ENCODE results near the gene COL6A3. TPM values are rescaled to one million over a fixed set of nuclear protein-coding genes. Genes with fewer than 3 reads are reported as not detected.

Gene COL6A3
- total RNA-seq, 2 experiments from 2014 or later, result 2.5 to 3.0 TPM

DNA sequence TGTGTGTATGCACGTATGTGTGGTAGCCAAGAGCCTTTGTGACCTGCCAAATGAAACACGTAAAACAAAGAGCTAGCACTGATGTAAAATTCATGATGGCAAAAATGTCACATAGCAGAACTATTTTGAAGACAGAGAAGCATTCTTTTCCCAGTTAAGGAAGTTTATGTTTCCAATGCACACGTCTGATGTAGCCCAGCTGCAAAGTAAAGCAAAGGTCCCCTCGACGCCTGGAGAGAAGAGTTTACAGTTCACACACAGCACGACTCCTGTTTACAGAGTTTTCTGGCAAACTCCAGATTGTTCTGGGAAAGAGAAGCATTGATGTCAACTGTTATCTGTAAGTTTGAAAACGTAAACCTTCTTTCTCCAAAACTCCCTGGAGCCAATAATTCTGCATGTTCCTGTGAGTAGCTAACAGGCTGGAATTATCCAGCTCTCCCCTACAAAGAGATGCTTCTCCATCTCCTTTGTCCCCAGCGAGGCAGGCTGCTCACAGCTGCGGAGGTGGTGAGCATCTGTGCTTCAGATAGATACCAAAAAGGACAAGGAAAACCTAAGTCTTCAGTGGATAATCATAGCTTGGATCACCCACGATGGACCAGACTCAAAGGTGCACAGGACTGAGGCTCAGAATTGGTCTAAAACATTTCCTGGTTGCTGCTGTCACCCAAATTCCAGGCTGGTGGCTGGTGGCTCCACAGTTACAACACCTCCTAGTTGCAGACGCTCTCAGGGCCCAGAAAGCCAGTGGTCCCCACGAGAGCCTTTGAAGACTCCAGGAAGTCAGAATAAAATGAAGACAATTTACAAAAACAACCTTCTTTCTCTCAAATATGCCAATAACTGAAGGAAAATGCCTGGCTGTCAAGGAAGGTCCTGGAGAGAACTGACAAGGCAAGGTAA lies 87.4 kb downstream of the COL6A3 start:
- H3K36me3 Mint-ChIP-seq (ENCODE audit: low read depth), result no peaks in the 10 kb centered on the region
- no peak overlapping the region for H3K4me3 Mint-ChIP-seq
- CTCF ChIA-PET, result interaction anchor here (1.0 to 1.6 kb wide), 2 partner anchors 95 to 149 kb away, joined by 3 to 6 read pairs; no protein-coding TSS in a partner anchor
- no peaks in the 10 kb centered on the region for H3K4me1 Mint-ChIP-seq (ENCODE audit: low read depth)
- DNase-seq, result no peak
- H3K9me3 Mint-ChIP-seq, result no peaks in the 10 kb centered on the region
- H3K27me3 Mint-ChIP-seq (ENCODE audit: low read depth), result no peaks in the 10 kb centered on the region
- intact Hi-C loops (cut with micrococcal nuclease), result no loop called here
- no peak overlapping the region for H3K27ac Mint-ChIP-seq

DNA sequence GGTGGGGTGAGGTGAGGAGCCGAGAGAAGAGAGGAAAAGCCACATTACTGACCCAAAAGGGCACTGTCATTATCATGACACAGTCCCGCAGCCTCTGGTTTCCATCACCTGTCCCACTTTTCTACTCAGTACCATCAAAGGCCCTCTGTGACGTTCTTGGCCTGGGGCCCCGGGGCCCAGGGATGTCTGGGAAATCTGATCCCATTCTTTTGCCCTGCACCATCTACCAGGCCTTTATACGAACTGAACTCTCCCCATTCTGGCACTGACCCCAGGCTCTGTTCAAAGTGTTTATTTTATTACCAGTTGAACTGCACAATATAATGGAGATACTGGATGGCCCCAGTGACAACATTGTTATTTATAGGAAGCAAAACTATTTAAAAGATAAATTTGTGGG lies 89.1 kb downstream of the COL6A3 start:
- Mint-ChIP-seq H3K4me3 (no peak overlapping the region), H3K27ac (no peak overlapping the region), H3K36me3 (ENCODE audit: low read depth) (no peaks in the 10 kb centered on the region), H3K4me1 (ENCODE audit: low read depth) (no peaks in the 10 kb centered on the region), H3K27me3 (ENCODE audit: low read depth) (no peaks in the 10 kb centered on the region), H3K9me3 (no peaks in the 10 kb centered on the region)
- CTCF ChIA-PET, result no interaction called here
- no peak for DNase-seq
- intact Hi-C loops (cut with micrococcal nuclease), result no loop called here

DNA sequence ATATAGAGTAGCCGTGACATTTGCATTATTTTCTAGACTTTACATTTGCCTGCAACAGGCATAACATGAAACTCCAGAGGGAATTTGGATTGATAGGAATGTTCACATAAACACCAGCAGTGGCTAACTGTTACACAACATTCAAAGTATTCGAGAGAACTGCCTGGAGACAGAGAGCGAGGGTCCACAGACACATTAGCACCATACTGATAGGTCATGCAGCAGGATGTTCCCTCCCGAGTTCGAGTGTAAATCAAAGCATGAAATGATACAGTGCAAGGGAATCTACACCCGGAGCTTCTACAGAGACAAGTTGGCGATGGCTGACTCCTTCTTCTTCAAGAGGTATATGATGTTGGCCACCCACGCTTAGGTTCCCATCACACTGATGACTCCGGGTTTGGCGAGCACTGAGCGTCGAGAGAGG lies 89.5 kb downstream of the COL6A3 start:
- intact Hi-C loops (cut with micrococcal nuclease), result no loop called here
- no peak overlapping the region for H3K27ac Mint-ChIP-seq
- no peaks in the 10 kb centered on the region for H3K36me3 Mint-ChIP-seq (ENCODE audit: low read depth)
- H3K27me3 Mint-ChIP-seq (ENCODE audit: low read depth), result no peaks in the 10 kb centered on the region
- H3K4me1 Mint-ChIP-seq (ENCODE audit: low read depth), result no peaks in the 10 kb centered on the region
- H3K4me3 Mint-ChIP-seq, result no peak overlapping the region
- H3K9me3 Mint-ChIP-seq, result no peaks in the 10 kb centered on the region
- DNase-seq, result no peak
- CTCF ChIA-PET, result interaction anchor here (0.7 kb wide), 1 partner anchor 166 kb away, joined by 3 read pairs; no protein-coding TSS in a partner anchor

DNA sequence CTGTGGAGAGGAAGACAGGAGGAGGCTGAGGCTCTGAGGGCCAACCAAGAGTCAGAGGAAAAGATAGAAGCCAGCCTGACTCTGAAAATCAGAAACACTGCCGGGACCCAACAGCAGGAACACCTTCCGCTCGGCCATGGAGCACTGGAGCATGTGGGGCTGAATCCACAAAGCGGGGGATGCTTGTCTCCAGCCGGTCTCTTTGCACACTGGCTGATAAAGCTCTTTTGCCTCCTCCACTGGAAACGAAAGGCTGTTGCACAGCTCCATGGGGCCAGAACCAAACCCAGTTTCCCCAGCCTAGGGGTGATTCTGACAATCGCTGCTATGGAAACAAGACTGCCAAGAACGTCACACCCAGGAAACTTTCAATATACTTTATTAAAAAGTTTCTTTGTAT lies 90.3 kb downstream of the COL6A3 start:
- H3K27me3 Mint-ChIP-seq (ENCODE audit: low read depth), result no peaks in the 10 kb centered on the region
- H3K4me3 Mint-ChIP-seq, result no peak overlapping the region
- intact Hi-C loops (cut with micrococcal nuclease), result no loop called here
- no peaks in the 10 kb centered on the region for H3K4me1 Mint-ChIP-seq (ENCODE audit: low read depth)
- H3K9me3 Mint-ChIP-seq, result no peaks in the 10 kb centered on the region
- H3K36me3 Mint-ChIP-seq (ENCODE audit: low read depth), result no peaks in the 10 kb centered on the region
- CTCF ChIA-PET, result interaction anchor here (0.7 kb wide), 1 partner anchor 165 kb away, joined by 3 read pairs; no protein-coding TSS in a partner anchor
- H3K27ac Mint-ChIP-seq, result no peak overlapping the region
- no peak for DNase-seq

DNA sequence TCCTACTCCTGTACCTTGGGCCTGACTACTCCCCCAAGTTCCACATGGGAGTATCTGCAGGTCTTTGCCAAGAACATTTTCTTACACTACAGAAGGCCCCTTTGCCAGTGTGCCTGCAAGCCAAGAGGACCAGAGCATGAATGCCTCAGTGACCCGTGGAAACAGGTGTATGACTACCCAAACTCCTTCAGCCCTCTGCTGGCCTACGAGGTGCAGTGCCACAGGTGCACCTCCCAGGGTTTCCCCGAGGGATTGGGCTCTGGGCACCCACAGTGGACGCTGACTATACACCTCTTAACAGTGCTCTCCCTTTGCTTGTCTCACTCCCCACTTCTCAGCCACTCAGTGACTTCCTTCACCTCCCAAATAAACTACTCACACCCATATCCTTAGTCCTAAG lies 91.4 kb downstream of the COL6A3 start:
- DNase-seq, result peak; percentile 15
- Mint-ChIP-seq H3K27me3 (ENCODE audit: low read depth) (no peaks in the 10 kb centered on the region), H3K4me1 (ENCODE audit: low read depth) (no peaks in the 10 kb centered on the region), H3K9me3 (no peaks in the 10 kb centered on the region), H3K27ac (no peak overlapping the region), H3K4me3 (no peak overlapping the region), H3K36me3 (ENCODE audit: low read depth) (no peaks in the 10 kb centered on the region)
- CTCF ChIA-PET, result no interaction called here
- intact Hi-C loops (cut with micrococcal nuclease), result loop anchor here (1.0 kb wide), 1 partner anchor 168 kb away; no protein-coding TSS in a partner anchor

DNA sequence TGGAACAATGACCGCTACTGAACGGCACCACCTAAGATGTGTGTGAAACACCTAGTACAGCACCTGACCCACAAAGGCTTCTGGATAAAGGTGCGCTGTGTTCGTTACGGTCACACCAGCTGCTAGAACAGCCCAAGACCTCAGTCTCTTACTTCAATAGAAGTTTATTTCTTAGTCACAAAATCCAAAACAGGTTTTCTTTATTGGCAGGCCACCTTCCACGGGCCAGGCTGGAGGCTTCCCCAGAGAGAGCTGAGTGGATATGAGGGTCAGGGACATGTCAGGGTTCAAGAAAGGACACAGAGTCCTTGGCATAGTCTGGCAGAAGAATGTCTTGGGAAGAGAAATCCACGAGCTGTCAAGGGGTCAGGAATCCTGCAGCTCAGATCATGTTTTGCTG lies 92.2 kb downstream of the COL6A3 start:
- Mint-ChIP-seq H3K36me3 (ENCODE audit: low read depth) (no peaks in the 10 kb centered on the region), H3K4me3 (no peak overlapping the region), H3K4me1 (ENCODE audit: low read depth) (no peaks in the 10 kb centered on the region), H3K9me3 (no peaks in the 10 kb centered on the region), H3K27me3 (ENCODE audit: low read depth) (no peaks in the 10 kb centered on the region), H3K27ac (no peak overlapping the region)
- no peak for DNase-seq
- intact Hi-C loops (cut with micrococcal nuclease), result loop anchor here (1.0 kb wide), 1 partner anchor 167 kb away; no protein-coding TSS in a partner anchor
- CTCF ChIA-PET, result interaction anchor here (1.6 kb wide), 1 partner anchor 9 kb away, joined by 5 read pairs; no protein-coding TSS in a partner anchor

DNA sequence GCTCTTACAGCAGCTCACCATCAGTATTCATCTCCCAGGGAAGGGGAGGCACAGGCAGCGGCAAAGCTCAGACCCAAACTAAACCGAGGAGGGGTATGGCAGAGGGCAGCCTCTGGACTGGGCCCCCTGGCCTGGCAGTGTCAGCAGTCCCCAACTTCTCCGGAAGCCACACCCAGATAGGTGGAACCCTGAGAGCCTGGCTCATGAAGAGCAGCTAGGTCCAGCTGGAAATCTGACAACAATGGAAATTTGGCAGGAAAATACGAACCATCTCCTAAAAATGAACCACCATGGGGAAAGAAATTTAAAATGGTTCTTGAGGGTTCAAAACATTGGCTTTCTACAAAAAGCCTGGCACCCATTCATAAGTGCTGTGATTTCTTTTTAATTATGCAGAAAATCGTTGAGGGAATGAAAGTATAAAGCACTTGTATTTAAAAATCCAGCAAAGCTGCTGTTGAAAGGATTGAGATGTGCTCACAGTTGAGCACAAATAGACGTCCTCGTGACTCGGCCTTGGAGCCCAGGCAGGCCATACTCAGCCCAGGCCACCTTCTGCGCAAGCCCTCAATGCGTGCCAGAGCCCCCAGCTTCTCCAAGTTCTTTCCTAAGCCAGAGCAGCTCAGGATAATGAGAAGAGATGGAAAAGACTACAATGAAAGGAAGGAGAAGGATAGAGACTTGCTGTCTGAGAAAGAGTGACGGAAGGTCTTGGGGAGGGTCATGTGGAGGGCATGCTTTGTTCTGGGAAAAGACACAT lies 93.0 kb downstream of the COL6A3 start:
- Mint-ChIP-seq H3K9me3 (no peaks in the 10 kb centered on the region), H3K36me3 (ENCODE audit: low read depth) (no peaks in the 10 kb centered on the region), H3K4me3 (no peak overlapping the region), H3K4me1 (ENCODE audit: low read depth) (no peaks in the 10 kb centered on the region), H3K27me3 (ENCODE audit: low read depth) (no peaks in the 10 kb centered on the region), H3K27ac (no peak overlapping the region)
- CTCF ChIA-PET, result interaction anchor here (1.6 kb wide), 1 partner anchor 9 kb away, joined by 5 read pairs; no protein-coding TSS in a partner anchor
- DNase-seq, result no peak
- intact Hi-C loops (cut with micrococcal nuclease), result no loop called here

DNA sequence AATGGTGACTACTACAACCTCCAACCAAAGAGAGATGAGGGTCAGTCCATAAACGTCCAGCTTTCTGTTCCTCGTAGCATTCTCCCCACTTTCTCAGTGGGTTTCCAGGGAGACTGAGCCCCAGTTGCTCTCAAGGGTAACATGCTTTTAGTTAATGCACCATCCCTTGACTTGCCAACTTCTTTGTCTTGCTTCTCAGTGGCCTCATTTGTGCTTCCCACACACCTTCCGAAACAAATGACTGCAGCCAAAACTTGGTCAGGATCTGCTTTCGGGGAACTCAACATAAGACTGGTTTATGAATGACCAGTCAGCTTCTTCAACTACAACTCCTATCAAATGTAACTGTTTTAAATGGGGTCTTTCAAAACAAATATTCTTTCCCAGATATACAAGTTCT lies 94.1 kb downstream of the COL6A3 start:
- Mint-ChIP-seq H3K27me3 (ENCODE audit: low read depth) (no peaks in the 10 kb centered on the region), H3K27ac (no peak overlapping the region), H3K9me3 (no peaks in the 10 kb centered on the region), H3K36me3 (ENCODE audit: low read depth) (no peaks in the 10 kb centered on the region), H3K4me3 (no peak overlapping the region), H3K4me1 (ENCODE audit: low read depth) (no peaks in the 10 kb centered on the region)
- no peak for DNase-seq
- intact Hi-C loops (cut with micrococcal nuclease), result no loop called here
- CTCF ChIA-PET, result no interaction called here

DNA sequence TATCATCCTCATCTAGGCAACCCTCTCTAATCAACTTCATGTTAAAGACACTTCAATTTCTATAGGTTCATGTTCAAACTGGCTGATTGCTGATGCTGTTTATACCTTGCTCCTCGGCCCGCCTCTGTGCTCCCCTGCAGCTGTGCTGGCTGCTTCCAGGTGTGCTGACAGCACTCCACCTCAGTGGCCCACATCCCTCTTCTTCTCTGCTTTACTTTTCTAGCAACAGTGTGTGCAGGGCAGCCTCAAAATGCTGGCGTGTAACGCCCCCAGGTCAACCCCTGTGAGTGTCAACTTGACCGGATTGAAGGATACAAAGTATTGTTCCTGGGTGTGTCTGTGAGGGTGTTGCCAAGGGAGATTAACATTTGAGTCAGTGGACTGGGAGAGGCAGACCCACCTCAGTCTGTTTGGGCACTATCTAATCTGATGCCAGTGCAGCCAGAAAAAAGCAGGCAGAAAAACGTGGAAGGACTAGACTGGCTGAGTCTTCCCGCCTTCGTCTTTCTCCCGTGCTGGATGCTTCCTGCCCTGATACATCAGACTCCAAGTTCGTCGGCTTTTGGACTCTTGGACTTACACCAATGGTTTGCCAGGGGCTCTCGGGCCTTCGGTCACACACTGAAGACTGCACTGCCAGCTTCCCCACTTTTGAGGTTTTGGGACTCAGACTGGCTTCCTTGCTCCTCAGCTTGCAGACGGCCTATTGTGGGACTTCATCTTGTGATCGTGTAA lies 94.7 kb downstream of the COL6A3 start:
- Mint-ChIP-seq H3K36me3 (ENCODE audit: low read depth) (no peaks in the 10 kb centered on the region), H3K27ac (no peak overlapping the region), H3K9me3 (no peaks in the 10 kb centered on the region), H3K4me3 (no peak overlapping the region), H3K4me1 (ENCODE audit: low read depth) (no peaks in the 10 kb centered on the region), H3K27me3 (ENCODE audit: low read depth) (no peaks in the 10 kb centered on the region)
- intact Hi-C loops (cut with micrococcal nuclease), result no loop called here
- CTCF ChIA-PET, result no interaction called here
- DNase-seq, result no peak

DNA sequence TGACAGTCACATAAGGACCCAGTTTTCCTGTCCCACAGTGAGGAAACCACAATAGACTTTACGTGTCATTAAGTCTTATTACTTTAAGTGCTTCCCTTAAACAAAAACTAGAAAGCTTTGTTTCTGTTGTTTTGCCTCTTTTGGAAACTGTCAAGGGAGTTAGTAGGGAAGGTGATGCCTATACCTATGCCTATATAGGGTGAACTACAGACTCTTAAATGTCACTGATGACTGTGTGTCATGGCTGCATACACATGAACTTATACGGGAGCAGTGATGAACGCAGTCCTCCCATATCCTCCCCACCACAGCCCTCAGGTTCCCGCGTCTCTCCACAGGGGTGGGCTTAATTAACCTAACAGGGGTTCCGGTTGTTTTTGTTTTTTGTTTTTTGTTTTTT lies 97.6 kb downstream of the COL6A3 start:
- Mint-ChIP-seq H3K36me3 (ENCODE audit: low read depth) (no peaks in the 10 kb centered on the region), H3K27ac (no peak overlapping the region), H3K4me1 (ENCODE audit: low read depth) (no peaks in the 10 kb centered on the region), H3K4me3 (no peak overlapping the region), H3K27me3 (ENCODE audit: low read depth) (no peaks in the 10 kb centered on the region), H3K9me3 (no peaks in the 10 kb centered on the region)
- CTCF ChIA-PET, result no interaction called here
- no peak for DNase-seq
- intact Hi-C loops (cut with micrococcal nuclease), result no loop called here

DNA sequence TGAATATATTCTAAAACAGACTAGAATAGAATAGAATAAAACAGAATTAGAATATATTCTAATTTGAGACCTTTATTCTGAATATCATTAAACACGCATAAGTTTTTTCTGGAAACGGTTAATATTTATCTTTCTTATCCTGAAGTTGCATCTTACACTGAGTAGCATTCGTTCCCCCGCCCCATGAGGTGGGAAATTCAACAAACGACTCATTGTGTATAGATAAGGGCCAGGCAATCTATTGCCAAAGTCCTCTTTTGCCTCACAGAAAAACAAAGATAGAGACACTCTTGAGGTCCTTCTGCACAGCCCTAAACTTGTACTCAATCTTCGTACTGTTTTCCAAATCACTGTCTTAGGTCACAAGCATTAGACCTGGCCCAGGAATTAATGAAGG lies 98.1 kb downstream of the COL6A3 start:
- CTCF ChIA-PET, result no interaction called here
- Mint-ChIP-seq H3K27ac (no peak overlapping the region), H3K27me3 (ENCODE audit: low read depth) (no peaks in the 10 kb centered on the region), H3K36me3 (ENCODE audit: low read depth) (no peaks in the 10 kb centered on the region), H3K4me3 (no peak overlapping the region), H3K4me1 (ENCODE audit: low read depth) (no peaks in the 10 kb centered on the region), H3K9me3 (no peaks in the 10 kb centered on the region)
- DNase-seq, result no peak
- intact Hi-C loops (cut with micrococcal nuclease), result no loop called here

DNA sequence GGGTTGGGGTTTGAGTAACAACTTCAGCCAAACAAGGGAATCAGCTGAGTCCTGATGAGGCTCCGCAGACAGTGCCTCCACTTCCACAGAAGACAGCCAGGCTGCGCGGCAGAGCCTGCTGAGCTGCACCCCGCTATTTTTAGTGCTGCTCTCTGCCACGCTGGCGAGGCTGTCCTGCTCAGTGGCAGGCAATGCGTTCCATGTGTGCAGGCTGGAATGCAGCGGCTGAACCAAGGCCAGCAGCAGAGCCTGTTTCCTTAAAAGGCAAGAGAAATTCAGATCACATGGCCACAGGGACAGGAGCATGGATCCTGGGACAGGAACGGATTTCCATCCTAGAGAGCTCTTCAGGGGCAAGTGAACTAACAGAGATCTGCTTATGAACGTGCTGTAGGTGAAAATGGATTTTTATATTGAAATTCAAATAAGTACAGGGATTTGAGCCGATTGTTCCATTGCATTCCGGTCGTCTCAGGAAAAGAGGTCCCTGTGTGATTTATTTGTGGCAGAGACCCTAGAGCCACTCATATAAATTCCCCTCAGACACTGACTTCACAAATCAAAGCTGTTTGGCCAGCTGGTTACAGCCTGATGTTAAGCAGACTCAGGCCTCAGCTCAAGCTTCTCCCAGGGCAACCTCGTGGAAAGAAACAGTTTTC lies 98.7 kb downstream of the COL6A3 start:
- CTCF ChIA-PET, result no interaction called here
- intact Hi-C loops (cut with micrococcal nuclease), result no loop called here
- no peaks in the 10 kb centered on the region for H3K9me3 Mint-ChIP-seq

More for the DNA sequence above, 98.7 kb downstream of the COL6A3 start:
- Mint-ChIP-seq H3K27ac (no peak overlapping the region), H3K4me1 (ENCODE audit: low read depth) (no peaks in the 10 kb centered on the region), H3K4me3 (no peak overlapping the region), H3K27me3 (ENCODE audit: low read depth) (no peaks in the 10 kb centered on the region), H3K36me3 (ENCODE audit: low read depth) (no peaks in the 10 kb centered on the region)
- no peak for DNase-seq

Data from activated naive CD4-positive, alpha-beta T cell treated with anti-CD3 and anti-CD28 coated beads for 36 hours (primary cell).